Measurements from ENCODE around the gene C10orf105. TPM values are rescaled to one million over a fixed set of nuclear protein-coding genes. Genes with fewer than 3 reads are reported as not detected.

C10orf105 gene
- polyA plus RNA-seq, 1 of the 3 experiments (the other 2 are of a cell fraction), result not detected

DNA sequence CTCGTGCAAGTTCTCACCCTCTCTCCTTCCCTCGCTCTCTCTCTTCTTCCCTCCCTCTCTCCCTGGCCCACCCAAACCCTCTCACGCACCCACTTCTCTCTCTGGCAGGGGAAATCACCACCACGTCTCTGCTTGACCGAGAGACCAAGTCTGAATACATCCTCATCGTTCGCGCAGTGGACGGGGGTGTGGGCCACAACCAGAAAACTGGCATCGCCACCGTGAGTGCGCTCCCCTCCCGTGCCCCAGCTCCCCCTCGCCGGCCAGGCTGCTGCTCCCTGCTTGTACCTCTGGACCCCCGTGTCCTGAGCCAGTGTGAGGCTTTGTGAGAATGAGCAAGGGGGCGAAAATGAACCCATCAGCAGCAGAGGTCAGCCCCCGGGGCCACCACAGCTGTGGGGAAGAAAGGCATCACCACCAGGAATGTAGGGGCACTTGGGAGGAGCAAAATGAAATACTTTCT lies 25.5 kb downstream of the C10orf105 start:
- Histone ChIP-seq H3F3A (replicated peaks; ENCODE audit: insufficient read depth) (no peaks in the 10 kb centered on the region), H3K79me2 (ENCODE audit: insufficient read depth) (no peaks in the 10 kb centered on the region), H4K20me1 (ENCODE audit: insufficient read depth) (no peaks in the 10 kb centered on the region), H3K4me1 (ENCODE audit: control insufficient read depth in 1 of 2, insufficient read depth in 2 of 2, low read depth in 1 of 2, low read length in 1 of 2) (no peaks in the 10 kb centered on the region; a peak in 1 of 4 replicates), H3K4me3 (ENCODE audit: low read depth in 2 of 2, low read length in 1 of 2) (no peak overlapping the region), H3K27ac (ENCODE audit: low read depth in 2 of 2, low read length in 1 of 2) (no peak overlapping the region), H3K9ac (no peak overlapping the region), H3K27me3 (ENCODE audit: insufficient read depth) (0 out of 2 replicates have a peak, but pooled peaks cover 2% of the 10 kb centered on the region), H3K36me3 (replicated peaks in 1 of 2; ENCODE audit: control insufficient read depth in 1 of 2, insufficient read depth in 2 of 2, low read length in 1 of 2) (no peaks in the 10 kb centered on the region), H3K4me2 (no peak overlapping the region), H2AFZ (ENCODE audit: low read depth) (no peak overlapping the region), H3K9me3 (no peaks in the 10 kb centered on the region), H3K9me2 (no peaks in the 10 kb centered on the region)
- TF ChIP-seq FOXM1 (IDR thresholded peaks at IDR 0.05; ENCODE audit: low read depth), result no peak
- no peak for DNase-seq
- ChIA-PET POLR2A (no interaction called here), CTCF (interaction anchor here (0.8 to 8.7 kb wide), 8 partner anchors 17 to 379 kb away, joined by 3 to 195 read pairs (median 4); no protein-coding TSS in a partner anchor)
- 86% methylated on average over 17 of the region's 18 CpGs for WGBS (ENCODE audit: low lambda C conversion rate)

- Histone ChIP-seq H3K9me2 (no peaks in the 10 kb centered on the region), H3K27ac (ENCODE audit: low read depth in 2 of 2, low read length in 1 of 2) (no peak overlapping the region), H3K9ac (no peak overlapping the region), H3K4me2 (no peak overlapping the region), H3F3A (replicated peaks; ENCODE audit: insufficient read depth) (no peaks in the 10 kb centered on the region), H3K27me3 (ENCODE audit: insufficient read depth) (no peaks in the 10 kb centered on the region), H4K20me1 (ENCODE audit: insufficient read depth) (no peaks in the 10 kb centered on the region), H3K9me3 (no peaks in the 10 kb centered on the region), H2AFZ (ENCODE audit: low read depth) (no peak overlapping the region), H3K36me3 (replicated peaks in 1 of 2; ENCODE audit: control insufficient read depth in 1 of 2, insufficient read depth in 2 of 2, low read length in 1 of 2) (no peaks in the 10 kb centered on the region), H3K79me2 (ENCODE audit: insufficient read depth) (no peaks in the 10 kb centered on the region), H3K4me1 (ENCODE audit: control insufficient read depth in 1 of 2, insufficient read depth in 2 of 2, low read depth in 1 of 2, low read length in 1 of 2) (no peaks in the 10 kb centered on the region; a peak in 1 of 4 replicates), H3K4me3 (ENCODE audit: low read depth in 2 of 2, low read length in 1 of 2) (no peak overlapping the region)
- ChIA-PET POLR2A (no interaction called here), CTCF (interaction anchor here (0.7 to 5.1 kb wide), 9 partner anchors 15 to 379 kb away, joined by 3 to 29 read pairs (median 4); no protein-coding TSS in a partner anchor)
- no peak for DNase-seq
- TF ChIP-seq MEF2A (IDR thresholded peaks at IDR 0.05; ENCODE audit: borderline replicate concordance, low read depth), result no peak
- no peak for TF ChIP-seq JUND (IDR thresholded peaks at IDR 0.05)
- TF ChIP-seq POLR2AphosphoS5 (IDR thresholded peaks at IDR 0.05; ENCODE audit: low read depth, low read length), result no peak
- no peak for TF ChIP-seq TAF1 (IDR thresholded peaks at IDR 0.05; ENCODE audit: borderline replicate concordance, low read depth, low read length)
- WGBS (ENCODE audit: low lambda C conversion rate), result 39% methylated on average over 5 of the region's 5 CpGs
Measured at GRCh38 chr10:71693377-71693776, 26.2 kb downstream of the C10orf105 start.

- CTCF ChIA-PET, result interaction anchor here (0.7 to 5.1 kb wide), 9 partner anchors 15 to 378 kb away, joined by 3 to 29 read pairs (median 4); no protein-coding TSS in a partner anchor
- Histone ChIP-seq H3K4me3 (ENCODE audit: low read depth in 2 of 2, low read length in 1 of 2) (no peak overlapping the region), H3K4me1 (ENCODE audit: control insufficient read depth in 1 of 2, insufficient read depth in 2 of 2, low read depth in 1 of 2, low read length in 1 of 2) (no peaks in the 10 kb centered on the region; a peak in 1 of 4 replicates), H3K27me3 (ENCODE audit: insufficient read depth) (no peaks in the 10 kb centered on the region), H3K9me3 (no peaks in the 10 kb centered on the region), H3K4me2 (no peak overlapping the region), H4K20me1 (ENCODE audit: insufficient read depth) (no peaks in the 10 kb centered on the region), H3K27ac (ENCODE audit: low read depth in 2 of 2, low read length in 1 of 2) (no peak overlapping the region), H3K79me2 (ENCODE audit: insufficient read depth) (no peaks in the 10 kb centered on the region), H3K36me3 (replicated peaks in 1 of 2; ENCODE audit: control insufficient read depth in 1 of 2, insufficient read depth in 2 of 2, low read length in 1 of 2) (no peaks in the 10 kb centered on the region), H2AFZ (ENCODE audit: low read depth) (no peak overlapping the region), H3F3A (replicated peaks; ENCODE audit: insufficient read depth) (peaks cover 3% of the 10 kb centered on the region), H3K9me2 (no peaks in the 10 kb centered on the region), H3K9ac (no peak overlapping the region)
- POLR2A ChIA-PET, result no interaction called here
- TF ChIP-seq USF1 (IDR thresholded peaks at IDR 0.05; ENCODE audit: borderline replicate concordance, low read depth) (no peak), JUND (IDR thresholded peaks at IDR 0.05) (no peak), POLR2AphosphoS5 (IDR thresholded peaks at IDR 0.05; ENCODE audit: low read depth, low read length) (no peak), EZH2phosphoT487 (IDR thresholded peaks at IDR 0.05; ENCODE audit: borderline replicate concordance, low read depth) (no peak), SMC3 (IDR thresholded peaks at IDR 0.05; ENCODE audit: low read depth, low read length) (no peak), MAX (IDR thresholded peaks at IDR 0.05; ENCODE audit: low read depth) (no peak), MXI1 (IDR thresholded peaks at IDR 0.05; ENCODE audit: low read depth, low read length) (no peak), RFX5 (IDR thresholded peaks at IDR 0.05; ENCODE audit: low read length) (no peak), FOSL2 (IDR thresholded peaks at IDR 0.05; ENCODE audit: borderline replicate concordance, low read depth) (no peak), GATA2 (CRISPR knock-in tag; IDR thresholded peaks at IDR 0.05) (no peak), YY1 (IDR thresholded peaks at IDR 0.05; ENCODE audit: low read depth) (no peak), NRF1 (IDR thresholded peaks at IDR 0.05; ENCODE audit: low read depth, low read length) (no peak), IRF3 (IDR thresholded peaks at IDR 0.05; ENCODE audit: low read depth, low read length) (no peak), ELF1 (IDR thresholded peaks at IDR 0.05) (no peak)
- TF ChIP-seq, protein P1, sequence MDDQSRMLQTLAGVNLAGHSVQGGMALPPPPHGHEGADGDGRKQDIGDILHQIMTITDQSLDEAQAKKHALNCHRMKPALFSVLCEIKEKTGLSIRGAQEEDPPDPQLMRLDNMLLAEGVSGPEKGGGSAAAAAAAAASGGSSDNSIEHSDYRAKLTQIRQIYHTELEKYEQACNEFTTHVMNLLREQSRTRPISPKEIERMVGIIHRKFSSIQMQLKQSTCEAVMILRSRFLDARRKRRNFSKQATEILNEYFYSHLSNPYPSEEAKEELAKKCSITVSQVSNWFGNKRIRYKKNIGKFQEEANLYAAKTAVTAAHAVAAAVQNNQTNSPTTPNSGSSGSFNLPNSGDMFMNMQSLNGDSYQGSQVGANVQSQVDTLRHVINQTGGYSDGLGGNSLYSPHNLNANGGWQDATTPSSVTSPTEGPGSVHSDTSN (IDR thresholded peaks at IDR 0.05), result no peak
- 44% methylated on average over 7 of the region's 7 CpGs for WGBS (ENCODE audit: low lambda C conversion rate)
- DNase-seq, result no peak
Measured at GRCh38 chr10:71692598-71693306, 26.8 kb downstream of the C10orf105 start.
